ENCODE results near the gene SMPD1.

- no peak for TF ChIP-seq POLR2A (IDR thresholded peaks at IDR 0.05)
- peak; percentile 29 to 70 (median 46) for TF ChIP-seq CTCF (IDR thresholded peaks at IDR 0.05)
These were observed 27.2 kb upstream of the SMPD1 start for GRCh38 chr11:6362873-6363678.
